ENCODE measurements around the gene TOM1L1.
"Not testable (repeated sequence)": the region's sequence is repeated elsewhere in the genome, so short reads cannot be mapped to it uniquely, and the experiment has no call there.

The TOM1L1 gene, protein sequence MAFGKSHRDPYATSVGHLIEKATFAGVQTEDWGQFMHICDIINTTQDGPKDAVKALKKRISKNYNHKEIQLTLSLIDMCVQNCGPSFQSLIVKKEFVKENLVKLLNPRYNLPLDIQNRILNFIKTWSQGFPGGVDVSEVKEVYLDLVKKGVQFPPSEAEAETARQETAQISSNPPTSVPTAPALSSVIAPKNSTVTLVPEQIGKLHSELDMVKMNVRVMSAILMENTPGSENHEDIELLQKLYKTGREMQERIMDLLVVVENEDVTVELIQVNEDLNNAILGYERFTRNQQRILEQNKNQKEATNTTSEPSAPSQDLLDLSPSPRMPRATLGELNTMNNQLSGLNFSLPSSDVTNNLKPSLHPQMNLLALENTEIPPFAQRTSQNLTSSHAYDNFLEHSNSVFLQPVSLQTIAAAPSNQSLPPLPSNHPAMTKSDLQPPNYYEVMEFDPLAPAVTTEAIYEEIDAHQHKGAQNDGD

DNA sequence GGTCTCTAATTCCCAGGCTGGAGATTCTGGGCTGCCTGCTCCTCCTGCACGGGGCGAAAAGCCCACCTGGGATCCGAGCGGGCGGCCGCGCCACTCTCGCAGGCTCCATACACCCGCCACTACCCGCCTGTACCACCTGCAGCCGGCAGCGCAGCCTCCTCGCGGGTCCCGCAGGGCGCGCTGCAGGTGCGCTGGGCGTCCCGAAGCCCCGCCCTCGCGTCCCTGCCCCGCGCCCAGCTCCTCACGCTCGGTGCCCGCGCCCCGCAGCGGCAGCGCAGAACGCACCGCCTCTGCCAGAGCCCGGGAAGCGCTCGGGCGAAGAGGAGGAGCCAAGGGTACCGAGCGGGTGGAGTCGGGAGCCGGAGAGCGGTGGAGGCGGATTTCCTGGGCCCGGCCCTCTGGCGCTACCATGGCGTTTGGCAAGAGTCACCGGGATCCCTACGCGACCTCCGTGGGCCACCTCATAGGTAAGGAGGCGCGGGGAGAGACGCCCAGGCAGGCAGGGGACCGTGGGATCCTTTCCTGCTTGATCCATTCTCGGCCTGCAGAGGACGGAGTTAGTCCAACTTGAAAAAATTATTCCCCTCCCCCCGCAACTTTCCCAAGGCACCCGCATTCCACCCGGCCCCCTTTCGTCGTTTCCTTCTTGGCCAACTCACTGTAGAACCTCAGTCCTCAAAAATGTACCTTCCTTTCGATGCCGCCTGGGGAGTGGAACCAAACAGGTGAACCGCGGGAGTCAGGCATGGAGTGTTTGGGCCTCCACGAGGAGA is at the start of gene TOM1L1:
Gene TOM1L1 (plus strand): TSS at position 396 of the 773 bp plus-strand sequence. CDS start 14 bp downstream, at position 410.
- DNase-seq (ENCODE audit: low read depth in 2 of 2), result peak; percentile 6 to 19

DNA sequence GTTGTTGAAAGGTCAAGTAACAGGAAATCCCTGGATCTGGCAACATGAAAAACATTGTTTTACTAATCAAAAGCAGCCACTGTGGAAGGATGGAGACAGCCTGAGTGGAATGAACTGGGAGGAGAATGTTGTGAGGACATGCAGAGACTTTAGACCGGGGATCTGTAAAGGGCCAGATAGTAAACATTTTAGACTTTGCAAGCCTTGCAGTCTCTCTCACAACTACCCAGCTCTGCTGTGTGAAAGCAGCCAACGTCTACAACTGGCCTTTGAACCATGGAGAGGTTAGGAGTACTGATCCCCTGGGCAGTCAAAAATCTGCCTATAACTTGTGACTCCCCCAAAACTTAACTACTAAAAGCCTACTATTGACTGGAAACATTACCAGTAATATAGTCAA is 41.5 kb upstream of the TOM1L1 start:
- DNase-seq (ENCODE audit: low read depth in 2 of 2), result no peak

DNA sequence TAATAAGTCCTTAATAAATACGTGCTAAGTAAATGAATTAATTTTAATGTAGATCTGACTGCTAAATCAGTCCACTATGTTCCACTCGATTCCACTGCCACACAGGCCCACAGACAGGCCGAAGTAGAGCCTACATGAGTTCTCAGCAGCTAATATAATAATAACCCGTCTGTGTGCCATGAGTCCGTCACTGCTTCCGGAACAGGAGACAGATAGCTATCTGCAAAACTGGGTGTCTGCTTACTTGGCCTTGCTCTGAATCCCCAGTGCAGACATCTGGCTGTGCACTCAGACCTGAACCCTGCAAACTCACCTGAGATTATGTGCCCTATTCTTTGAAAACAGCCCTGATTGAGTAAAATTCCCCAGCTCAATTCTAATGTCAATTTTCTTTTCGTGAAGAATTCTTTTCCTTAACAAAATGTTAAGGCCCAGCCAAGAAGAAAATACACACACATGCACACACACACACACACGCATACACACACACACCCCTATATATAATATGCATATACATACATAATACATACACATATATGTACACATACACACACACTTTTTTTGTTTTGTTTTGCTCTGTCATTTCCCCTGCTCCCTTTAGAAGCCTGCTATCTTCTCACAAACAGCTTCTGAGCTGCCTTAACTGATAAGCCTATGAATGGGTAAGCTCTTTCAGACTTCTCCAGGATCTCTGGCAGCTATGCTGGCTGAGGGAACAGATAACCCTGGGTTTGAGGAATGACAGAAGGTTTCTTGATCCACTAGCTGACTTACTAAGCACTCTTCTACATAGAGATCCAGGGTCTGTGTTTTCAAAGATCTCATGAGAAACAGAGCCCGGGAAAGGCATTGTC is 39.8 kb upstream of the TOM1L1 start:
- no peak for DNase-seq (ENCODE audit: low read depth in 2 of 2)

DNA sequence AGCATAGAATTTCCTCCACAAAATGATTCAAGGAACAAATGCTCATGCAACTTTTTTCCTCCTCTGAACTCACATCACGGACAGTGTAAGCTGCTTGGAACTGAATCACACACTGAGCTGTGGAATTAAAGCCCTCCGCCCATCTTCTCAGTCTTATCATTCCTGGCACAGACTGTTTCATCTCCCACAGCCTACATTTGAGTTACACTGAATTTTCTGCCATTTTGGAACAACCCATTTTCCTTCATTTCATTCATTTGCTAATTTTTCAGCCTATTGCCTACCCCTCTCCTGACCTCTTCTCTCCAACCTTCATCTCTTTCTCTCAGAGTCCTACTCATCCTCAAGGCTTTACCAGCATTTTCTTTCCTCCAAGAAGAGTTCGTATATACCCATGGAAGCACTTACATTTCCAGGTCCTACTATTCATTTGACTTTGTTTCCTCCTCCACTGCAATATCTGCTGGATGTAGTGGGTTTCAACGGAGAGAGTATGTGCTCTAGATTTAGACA is 39.1 kb upstream of the TOM1L1 start:
- DNase-seq (ENCODE audit: low read depth in 2 of 2), result no peak

DNA sequence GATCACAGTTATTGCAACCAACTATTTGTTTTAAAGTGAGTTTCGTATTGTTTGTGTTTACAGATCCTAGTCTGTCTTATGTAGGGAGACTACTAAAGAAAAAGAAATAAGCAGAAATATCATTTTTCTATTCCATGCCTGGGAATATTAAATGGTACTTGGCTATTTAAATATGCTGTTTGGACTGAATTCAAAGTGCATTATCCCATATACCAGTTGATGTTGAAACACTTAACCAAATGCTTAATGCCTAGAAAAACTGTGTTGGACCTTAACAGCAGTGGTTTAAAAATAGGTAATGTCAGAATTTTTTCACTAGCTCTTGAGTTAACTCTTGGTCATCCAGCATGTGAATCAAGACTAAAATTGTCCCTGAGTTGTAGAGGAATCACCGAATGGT is 37.5 kb upstream of the TOM1L1 start:
- DNase-seq (ENCODE audit: low read depth in 2 of 2), result no peak

DNA sequence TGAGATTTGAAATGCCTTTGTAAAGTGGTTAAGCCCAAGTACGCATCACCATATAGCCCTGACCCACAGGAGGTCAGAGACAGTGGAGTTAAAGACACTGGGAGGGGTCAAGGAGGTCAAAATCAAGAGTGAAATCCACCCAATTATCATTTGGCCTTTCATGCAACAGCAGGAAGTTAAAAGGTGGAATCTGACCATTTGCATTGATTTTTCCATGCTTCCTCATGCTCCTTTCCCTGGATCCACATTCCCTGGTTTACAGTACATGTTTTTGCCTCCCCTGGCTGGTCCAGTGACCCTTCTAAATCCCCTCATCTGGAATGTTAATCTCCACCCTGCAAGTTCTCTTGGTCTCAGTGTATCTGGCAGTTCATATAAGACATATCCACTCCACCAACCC is 36.6 kb upstream of the TOM1L1 start:
- DNase-seq (ENCODE audit: low read depth in 2 of 2), result no peak

DNA sequence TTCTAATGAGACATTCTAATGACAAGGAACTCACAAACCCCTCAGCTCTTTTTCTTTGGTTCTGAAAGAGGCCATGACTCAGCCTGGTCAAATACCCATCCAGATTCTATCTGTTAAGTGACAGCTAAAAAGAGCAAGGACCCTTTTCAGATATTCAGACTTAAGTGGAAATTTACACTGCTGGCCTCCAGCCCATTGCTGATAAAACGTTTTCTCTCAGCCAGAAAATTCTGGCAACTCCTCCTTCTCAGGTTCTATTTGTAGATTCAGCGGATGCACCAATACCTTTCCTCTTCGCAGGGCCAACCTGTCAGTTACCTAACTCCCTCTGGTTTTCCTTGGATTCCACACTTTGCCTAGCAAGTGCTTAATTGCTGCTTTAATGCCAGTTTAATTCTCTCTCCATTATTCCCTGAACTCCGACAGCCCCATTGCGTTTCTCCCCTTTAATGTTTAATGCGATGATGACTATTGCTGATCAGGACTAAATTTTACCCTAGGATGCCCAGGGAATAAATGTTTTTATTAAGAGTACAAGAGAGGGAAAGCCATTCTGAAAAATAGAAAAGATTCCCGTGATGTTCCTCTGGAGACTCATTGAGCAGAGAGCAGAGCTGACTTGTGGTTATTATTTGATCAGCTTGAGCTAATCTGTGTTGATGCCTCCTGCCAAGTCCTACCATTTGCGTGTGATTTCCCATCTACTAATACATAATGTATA is 35.9 kb upstream of the TOM1L1 start:
- DNase-seq (ENCODE audit: low read depth in 2 of 2), result no peak

DNA sequence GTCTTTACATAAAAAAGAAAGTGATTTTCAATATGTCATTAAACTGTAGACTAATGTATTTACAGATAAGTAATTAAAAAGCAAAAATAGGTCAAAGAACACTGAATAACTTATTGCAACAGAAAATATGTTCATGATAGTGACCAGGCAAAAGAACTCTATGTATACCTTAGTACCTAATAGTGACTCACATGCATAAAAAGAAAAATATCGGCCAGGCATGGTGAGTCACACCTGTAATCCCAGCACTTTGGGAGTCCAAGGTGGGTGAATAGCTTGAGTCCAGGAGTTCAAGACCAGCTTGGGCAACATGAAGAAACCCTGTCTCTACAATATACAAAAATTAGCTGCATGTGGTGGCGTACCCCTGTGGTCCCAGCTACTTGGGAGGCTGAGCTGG is 33.0 kb upstream of the TOM1L1 start:
- DNase-seq (ENCODE audit: low read depth in 2 of 2), result no peak

DNA sequence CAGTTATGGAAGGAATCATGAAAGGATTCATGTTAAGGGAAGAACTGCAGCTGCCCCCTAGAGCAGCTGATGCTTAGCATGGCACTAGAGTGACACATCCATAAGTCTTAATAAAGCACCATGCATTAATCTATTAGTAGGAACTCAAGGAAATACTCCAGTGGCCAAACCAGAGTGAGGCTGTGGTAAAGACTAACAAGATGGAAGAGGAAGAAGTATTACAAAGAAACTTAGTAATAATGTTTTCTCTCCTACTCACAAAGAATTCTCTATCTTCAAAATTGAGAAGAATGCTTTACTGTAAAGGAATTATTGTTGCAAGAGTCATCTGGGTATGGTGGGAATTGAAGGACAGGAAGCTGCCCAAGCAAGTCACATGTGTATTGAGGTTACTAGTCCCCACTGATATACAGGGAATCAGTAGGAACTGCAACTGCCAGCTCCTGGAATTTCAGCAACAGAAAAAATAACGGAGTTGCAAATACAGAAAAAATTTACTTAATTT is 29.9 kb upstream of the TOM1L1 start:
- no peak for DNase-seq (ENCODE audit: low read depth in 2 of 2)

DNA sequence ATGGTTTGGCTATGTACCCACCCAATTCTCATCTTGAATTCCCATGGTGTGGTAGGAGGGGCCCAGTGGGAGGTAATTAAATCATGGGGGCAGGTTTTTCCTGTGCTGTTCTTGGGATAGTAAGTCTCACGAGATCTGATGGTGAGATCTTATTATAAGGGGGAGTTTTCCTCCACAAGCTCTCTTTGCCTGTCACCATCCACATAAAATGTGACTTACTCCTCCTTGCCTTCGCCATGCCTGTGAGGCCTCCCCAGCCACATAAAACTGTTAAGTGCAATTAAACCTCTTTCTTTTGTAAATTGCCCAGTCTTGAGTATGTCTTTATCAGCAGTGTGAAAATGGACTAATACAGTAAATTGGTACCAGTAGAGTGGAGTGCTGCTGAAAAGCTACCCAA is 24.7 kb upstream of the TOM1L1 start:
- not testable (repeated sequence) for DNase-seq (ENCODE audit: low read depth in 2 of 2)

DNA sequence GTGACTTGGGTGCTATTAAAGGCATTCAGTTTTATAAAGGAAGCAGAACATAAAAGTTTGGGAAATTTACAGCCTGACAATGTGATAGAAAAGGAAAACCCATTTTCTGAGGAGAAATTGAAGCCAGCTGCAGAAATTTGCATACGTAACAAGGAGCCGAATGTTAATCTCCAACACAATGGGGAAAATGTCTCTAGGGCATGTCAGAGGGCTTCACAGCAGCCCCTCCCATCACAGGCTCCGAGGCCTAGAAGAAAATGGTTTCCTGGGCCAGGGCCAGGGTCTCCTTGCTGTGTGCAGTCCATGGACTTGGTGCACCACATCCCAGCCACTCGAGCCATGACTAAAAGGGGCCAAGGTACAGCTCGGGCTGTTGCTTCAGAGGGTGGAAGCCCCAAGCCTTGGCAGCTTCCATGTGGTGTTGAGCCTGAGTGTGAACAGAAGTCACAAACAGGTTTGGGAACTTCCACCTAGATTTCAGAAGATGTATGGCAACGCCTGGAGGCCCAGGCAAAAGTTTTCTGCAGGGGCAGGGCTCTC is 23.9 kb upstream of the TOM1L1 start:
- no peak for DNase-seq (ENCODE audit: low read depth in 2 of 2)

DNA sequence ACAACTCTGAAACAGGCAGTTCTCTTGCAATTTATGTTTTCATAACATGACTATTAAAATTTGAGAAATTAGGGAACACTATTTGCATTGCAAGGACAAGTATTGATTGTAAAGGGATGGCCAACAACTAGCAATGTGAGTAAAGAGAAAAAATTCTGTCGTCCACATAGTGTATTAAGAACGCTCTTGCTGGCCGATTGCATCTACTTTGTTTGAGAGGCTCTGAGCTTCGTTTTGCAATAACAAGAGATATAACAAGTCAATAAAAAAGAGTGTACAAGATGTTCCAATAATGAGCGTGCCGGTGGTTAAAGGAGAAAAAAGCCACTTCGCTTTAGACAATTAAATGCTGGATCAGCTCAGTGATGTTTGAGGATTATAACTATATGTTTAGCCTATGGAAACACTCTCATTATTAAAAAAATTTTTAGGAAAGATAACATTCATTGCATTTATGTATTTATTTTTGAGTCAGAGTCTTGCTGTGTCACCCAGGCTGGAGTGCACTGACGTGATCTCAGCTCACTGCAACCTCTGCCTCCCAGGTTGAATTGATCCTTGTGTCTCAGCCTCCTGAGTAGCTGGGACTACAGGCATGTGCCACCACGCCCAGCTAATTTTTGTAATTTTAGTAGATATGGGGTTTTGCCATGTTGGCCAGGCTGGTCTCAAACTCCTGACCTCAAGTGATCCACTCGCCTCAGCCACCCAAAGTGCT is 19.2 kb upstream of the TOM1L1 start:
- DNase-seq (ENCODE audit: low read depth in 2 of 2), result no peak

DNA sequence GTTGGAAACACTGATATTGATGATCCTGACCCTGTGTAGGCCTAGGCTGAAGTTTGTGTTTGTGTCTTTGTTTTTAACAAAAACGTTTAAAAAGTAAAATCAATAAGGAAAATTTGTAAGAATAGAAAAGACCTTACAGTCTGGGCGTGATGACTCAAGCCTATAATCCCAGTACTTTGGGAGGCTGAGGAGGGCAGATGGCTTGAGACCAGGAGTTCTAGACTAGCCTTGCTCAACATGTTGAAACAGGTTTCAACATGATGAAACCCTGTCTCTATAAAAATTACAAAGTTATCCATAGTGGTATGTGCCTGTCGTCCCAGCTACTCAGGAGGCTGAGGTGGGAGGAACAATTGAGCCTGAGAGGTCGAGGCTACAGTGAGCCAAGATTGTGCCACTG is 18.3 kb upstream of the TOM1L1 start:
- no peak for DNase-seq (ENCODE audit: low read depth in 2 of 2)

DNA sequence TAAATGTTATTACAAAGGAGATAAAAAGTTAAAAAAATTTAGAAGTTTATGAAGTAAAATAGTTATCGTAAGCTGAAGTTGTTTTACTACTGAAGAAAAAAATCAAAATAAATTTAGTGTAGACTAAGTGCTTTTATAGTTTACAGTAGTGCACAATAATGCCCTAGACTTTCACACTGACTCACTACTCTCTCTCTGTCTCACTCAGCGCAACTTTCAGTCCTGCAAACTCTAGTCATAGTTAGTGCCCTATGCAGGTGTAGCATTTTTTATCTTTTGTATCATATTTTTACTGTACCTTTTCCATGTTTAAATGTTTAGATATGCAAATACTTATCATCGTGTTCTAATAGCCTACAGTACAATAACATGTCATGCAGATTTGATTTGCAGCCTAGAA is 17.7 kb upstream of the TOM1L1 start:
- DNase-seq (ENCODE audit: low read depth in 2 of 2), result no peak

DNA sequence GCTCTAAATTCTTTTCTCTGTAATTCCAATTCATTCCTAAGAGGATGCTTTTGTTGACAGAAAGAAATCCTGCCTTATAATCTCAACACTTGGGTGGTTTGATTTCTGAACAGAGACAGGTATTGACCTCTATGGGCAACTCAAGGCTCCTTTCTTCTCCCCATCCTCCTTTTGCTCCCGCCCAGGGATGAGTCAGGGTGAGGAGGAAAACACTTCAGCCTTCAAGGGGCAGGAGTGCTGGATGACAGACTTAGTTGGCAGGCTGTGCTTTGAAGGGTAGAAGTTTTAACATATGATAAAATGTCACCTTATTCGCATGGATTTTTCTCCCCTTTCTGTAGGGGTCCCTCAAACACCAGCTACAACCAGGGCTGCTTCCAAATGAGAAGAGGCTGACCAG is 16.7 kb upstream of the TOM1L1 start:
- no peak for DNase-seq (ENCODE audit: low read depth in 2 of 2)

DNA sequence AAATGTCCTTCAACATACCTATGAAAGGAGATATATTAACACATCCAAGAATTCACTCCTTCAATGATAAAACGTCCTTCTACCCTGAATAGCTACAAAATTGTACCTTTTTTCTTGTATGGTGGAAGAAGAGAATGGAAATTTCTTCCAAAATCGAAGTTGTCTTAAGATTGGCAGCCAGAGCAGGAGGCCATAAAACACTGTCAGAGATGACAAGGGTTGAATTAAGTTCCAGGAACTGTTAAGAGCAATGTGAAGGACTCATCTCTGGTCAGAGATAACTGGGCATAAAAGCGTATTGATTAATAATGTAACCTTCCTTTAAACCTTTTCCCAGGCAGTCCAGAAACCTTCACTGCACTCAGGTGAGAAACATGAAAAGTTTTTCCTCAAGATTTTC is 12.9 kb upstream of the TOM1L1 start:
- DNase-seq (ENCODE audit: low read depth in 2 of 2), result no peak

DNA sequence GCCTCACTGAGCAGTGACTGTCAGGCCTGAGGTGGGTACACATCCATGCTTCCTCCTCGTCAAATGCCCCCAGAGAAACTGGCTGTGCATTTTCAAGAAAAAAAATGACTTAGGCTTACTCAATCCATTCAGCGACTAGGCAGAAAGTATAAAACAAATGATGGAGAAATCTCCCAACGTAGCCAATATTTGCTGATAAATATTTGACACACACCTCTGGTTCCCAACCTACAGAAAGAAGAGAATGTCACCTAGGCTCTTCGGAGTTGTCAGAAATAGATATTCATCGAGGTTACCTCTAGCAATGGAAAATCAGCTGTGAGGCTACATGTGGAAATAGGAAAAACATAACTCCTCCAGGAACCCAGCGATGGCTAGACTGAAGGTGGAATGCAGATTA is 12.4 kb upstream of the TOM1L1 start:
- DNase-seq (ENCODE audit: low read depth in 2 of 2), result no peak

DNA sequence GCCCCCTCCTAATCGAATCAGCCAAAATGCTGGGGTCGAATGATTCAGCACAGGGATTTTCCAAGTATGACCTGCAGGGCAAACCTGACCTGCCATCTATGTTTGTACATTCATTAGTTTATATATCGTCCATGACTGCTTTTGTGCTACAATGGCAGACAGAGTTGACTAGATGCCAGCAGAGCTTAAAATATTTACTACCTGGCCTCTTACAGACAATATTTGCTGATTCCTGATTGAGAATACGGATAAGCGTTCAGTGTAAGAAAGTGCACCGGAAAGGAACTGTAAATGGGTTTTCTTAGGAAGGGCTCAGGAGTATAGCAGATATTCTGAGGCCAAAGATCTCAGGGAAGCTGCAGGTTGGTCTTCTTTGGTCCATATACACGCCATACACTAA is 11.7 kb upstream of the TOM1L1 start:
- no peak for DNase-seq (ENCODE audit: low read depth in 2 of 2)

DNA sequence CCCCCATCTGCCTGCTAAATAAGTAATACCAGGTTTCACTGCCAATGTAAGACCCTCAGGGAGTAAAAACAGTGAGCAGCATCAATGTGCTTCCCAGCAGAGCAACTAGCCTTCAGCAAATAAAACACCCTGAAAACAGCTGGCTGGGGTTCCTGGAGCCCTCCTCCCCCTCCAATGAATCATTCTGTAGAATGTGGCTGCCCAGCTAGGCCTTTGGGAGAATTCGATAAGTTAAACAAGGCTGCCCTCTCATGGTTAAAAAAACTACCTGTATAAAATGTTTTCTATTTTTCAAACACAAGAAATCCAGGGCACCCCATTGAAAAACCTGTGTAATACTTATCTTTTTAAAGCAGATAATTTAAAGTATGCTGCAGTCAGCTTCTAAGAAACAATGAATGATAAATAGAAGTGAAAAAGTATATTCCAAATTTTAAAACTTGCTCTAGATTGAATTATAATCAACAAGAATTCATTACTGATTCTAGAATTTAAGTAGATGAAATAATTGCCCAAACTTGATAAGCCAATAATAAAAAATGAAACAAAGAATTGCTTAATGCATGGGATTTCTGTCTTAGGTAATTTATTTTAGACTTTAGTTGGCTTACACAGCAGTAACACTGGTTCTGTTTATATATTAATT is 9.4 kb upstream of the TOM1L1 start:
- no peak for DNase-seq (ENCODE audit: low read depth in 2 of 2)

DNA sequence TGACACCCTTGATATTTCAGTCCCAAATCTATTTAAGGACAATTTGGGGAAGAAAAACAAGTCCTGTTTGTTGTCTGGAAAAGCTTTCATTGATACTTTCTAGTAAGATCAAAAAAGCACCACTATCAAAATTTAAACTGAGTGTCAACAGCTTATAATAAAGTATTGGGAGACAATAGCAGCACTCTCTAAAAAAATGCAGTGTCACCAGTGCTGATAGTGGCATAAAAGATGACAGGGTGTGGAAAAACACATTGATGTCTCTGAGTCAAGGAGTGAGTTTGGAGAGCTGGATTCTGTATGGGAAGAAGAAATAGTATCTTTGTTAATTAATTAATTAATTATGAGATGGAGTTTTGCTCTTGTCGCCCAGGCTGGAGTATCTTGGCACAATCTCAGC is 8.3 kb upstream of the TOM1L1 start:
- no peak for DNase-seq (ENCODE audit: low read depth in 2 of 2)
